Keratinocyte (primary cell): ENCODE measurements around the gene CISD3. TPM values are rescaled to one million over a fixed set of nuclear protein-coding genes. Genes with fewer than 3 reads are reported as not detected.

ENCODE experiments used
- DNase-seq: peaks from one replicate; pipeline ENCODE4 v3.0.0-alpha.2; 2011; ENCODE audit warnings: low read depth, missing footprints, low spot score
- FAIRE-seq: peaks from 2 replicates; lab custom pipeline; 2011; peaks lifted over from hg19 to GRCh38; lab: Jason Lieb, UNC
- H2AFZ ChIP-seq: 2 replicates; pipeline ENCODE4 v1.6.0; 2012; ENCODE audit warnings: low read length, control low read depth, inconsistent platforms; ENCODE audit not compliant: control insufficient read depth
- H3K27ac ChIP-seq: 2 replicates; pipeline ENCODE4 v1.5.1; 2011; ENCODE audit warnings: low read length; ENCODE audit not compliant: control insufficient read depth, insufficient read depth
- H3K27me3 ChIP-seq: 3 replicates; pipeline ENCODE4 v1.6.0; 2011; ENCODE audit warnings: low read length; ENCODE audit not compliant: control insufficient read depth, insufficient read depth; ENCODE audit errors: extremely low read depth
- H3K36me3 ChIP-seq, 2 experiments: 2 replicates in 1 of 2; 3 replicates in 1 of 2; pipeline ENCODE4 v1.5.1; 2011; ENCODE audit warnings: low read length in 2 of 2, mild to moderate bottlenecking in 1 of 2; ENCODE audit not compliant: control insufficient read depth in 2 of 2, insufficient read depth in 2 of 2; ENCODE audit errors: extremely low read depth in 1 of 2
- H3K4me1 ChIP-seq: 3 replicates; pipeline ENCODE4 v1.5.1; 2011; ENCODE audit warnings: low read length; ENCODE audit not compliant: control insufficient read depth, insufficient read depth; ENCODE audit errors: extremely low read depth
- H3K4me2 ChIP-seq: 3 replicates; pipeline ENCODE4 v1.6.0; 2011; ENCODE audit warnings: low read depth, low read length; ENCODE audit not compliant: control insufficient read depth, insufficient read depth; ENCODE audit errors: extremely low read depth
- H3K4me3 ChIP-seq, 3 experiments: fragments of 200-600 bp in 1 of 3; sonication (generic) in 1 of 3; 2 replicates in 2 of 3; 3 replicates in 1 of 3; pipeline ENCODE4 v1.5.1; 2011 to 2016; ENCODE audit warnings: low read length in 3 of 3, mild to moderate bottlenecking in 3 of 3, control low read depth in 2 of 3, inconsistent platforms in 1 of 3, low read depth in 1 of 3, mixed read lengths in 1 of 3, mixed run types in 1 of 3, moderate library complexity in 1 of 3; ENCODE audit not compliant: control insufficient read depth in 2 of 3, insufficient read depth in 2 of 3; ENCODE audit errors: extremely low read depth in 1 of 3
- H3K79me2 ChIP-seq: 2 replicates; pipeline ENCODE4 v1.6.0; 2012; ENCODE audit warnings: low read length; ENCODE audit not compliant: control insufficient read depth, insufficient read depth
- H3K9ac ChIP-seq: 3 replicates; pipeline ENCODE4 v1.6.0; 2011; ENCODE audit warnings: low read length; ENCODE audit not compliant: control insufficient read depth, insufficient read depth; ENCODE audit errors: extremely low read depth
- H3K9me1 ChIP-seq: 3 replicates; pipeline ENCODE4 v1.6.0; 2011; ENCODE audit warnings: low read length; ENCODE audit not compliant: control insufficient read depth, insufficient read depth; ENCODE audit errors: extremely low read depth
- H3K9me3 ChIP-seq: 2 replicates; pipeline ENCODE4 v1.5.1; 2012; ENCODE audit warnings: low read depth, low read length; ENCODE audit not compliant: control insufficient read depth
- H4K20me1 ChIP-seq: 3 replicates; pipeline ENCODE4 v1.6.0; 2011; ENCODE audit warnings: low read length; ENCODE audit not compliant: control insufficient read depth, insufficient read depth; ENCODE audit errors: extremely low read depth
- EZH2 ChIP-seq: IDR thresholded peaks from one replicate; pipeline ENCODE4 v1.6.1; 2012; ENCODE audit warnings: inconsistent platforms, mild to moderate bottlenecking, low read length, moderate library complexity
- dilution Hi-C: fragments of 300-500 bp; cut with MboI; formaldehyde crosslinking; loops from one replicate; pipeline ENCODE4 v1.7.0; 2020; ENCODE audit warnings: low sequenced_read_pairs; ENCODE audit not compliant: extremely low pct_ligation_motif_present
- polyA plus RNA-seq, 5 experiments: library from polyadenylated mRNA; depleted of rRNA in 3 of 5; stranded (reverse) in 3 of 5; stranded (forward) in 1 of 5; unstranded in 1 of 5; fragments of >200 nt; gene quantifications; 1 replicate in 1 of 5; 2 replicates in 3 of 5; 3 replicates in 1 of 5; pipeline versions ENCODE4 v1.2.1 to v1.2.3, GENCODE V29; 2011 to 2012; ENCODE audit warnings: missing spikeins in 2 of 5, low read depth in 1 of 5, low replicate concordance in 1 of 5
- TF ChIP-seq, protein P1 (sequence below), 3 experiments: IDR thresholded peaks in 1 of 3; conservative IDR thresholded peaks in 1 of 3; optimal IDR thresholded peaks in 1 of 3; 2 replicates in 2 of 3; 3 replicates in 1 of 3; pipeline versions ENCODE3 to v1.5.1; 2011; ENCODE audit warnings: low read length in 3 of 3, mild to moderate bottlenecking in 3 of 3, moderate library complexity in 2 of 3, control low read depth in 1 of 3, inconsistent platforms in 1 of 3; ENCODE audit not compliant: insufficient read depth in 2 of 3; ENCODE audit errors: extremely low read depth in 1 of 3

Gene CISD3
- polyA plus RNA-seq, 1 donor (not counting 4 experiments of a cell fraction or from before 2014, with no cell fraction given), result 17.1 TPM

DNA sequence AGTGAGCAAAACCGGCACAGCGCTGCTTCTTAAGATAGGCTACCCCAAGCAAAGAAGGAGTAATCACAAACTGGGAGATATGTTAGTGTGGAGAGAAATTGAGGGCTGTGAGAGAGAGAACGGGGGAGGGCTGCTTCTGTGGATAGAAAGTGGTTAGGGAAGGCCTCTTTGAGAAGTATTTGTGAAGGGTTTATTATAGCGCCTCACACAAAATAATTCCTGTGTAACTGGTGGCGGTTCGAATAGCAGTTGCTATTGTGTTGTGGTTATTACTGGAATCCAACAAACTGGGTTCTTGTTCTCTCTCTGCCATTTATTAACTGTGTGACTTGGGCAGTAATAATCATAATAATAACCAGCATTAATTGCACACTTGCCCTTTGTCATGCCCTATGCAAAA is 9.2 kb upstream of the CISD3 start:
- H3K36me3 ChIP-seq, result peaks cover 4 to 21% of the 10 kb centered on the region in 2 experiments
- no peaks in the 10 kb centered on the region for H3K9me3 ChIP-seq
- H2AFZ ChIP-seq, result no peak overlapping the region
- H3K79me2 ChIP-seq, result no peaks in the 10 kb centered on the region
- H3K27me3 ChIP-seq, result no peaks in the 10 kb centered on the region
- DNase-seq (no peak), FAIRE-seq (no peak)
- H3K9ac ChIP-seq, result no peak overlapping the region
- no peak overlapping the region for H3K27ac ChIP-seq
- no peaks in the 10 kb centered on the region for H3K9me1 ChIP-seq
- no peak overlapping the region for H3K4me2 ChIP-seq
- H3K4me1 ChIP-seq, result peaks cover 4% of the 10 kb centered on the region
- dilution Hi-C loops, result no loop called here
- TF ChIP-seq, protein P1, sequence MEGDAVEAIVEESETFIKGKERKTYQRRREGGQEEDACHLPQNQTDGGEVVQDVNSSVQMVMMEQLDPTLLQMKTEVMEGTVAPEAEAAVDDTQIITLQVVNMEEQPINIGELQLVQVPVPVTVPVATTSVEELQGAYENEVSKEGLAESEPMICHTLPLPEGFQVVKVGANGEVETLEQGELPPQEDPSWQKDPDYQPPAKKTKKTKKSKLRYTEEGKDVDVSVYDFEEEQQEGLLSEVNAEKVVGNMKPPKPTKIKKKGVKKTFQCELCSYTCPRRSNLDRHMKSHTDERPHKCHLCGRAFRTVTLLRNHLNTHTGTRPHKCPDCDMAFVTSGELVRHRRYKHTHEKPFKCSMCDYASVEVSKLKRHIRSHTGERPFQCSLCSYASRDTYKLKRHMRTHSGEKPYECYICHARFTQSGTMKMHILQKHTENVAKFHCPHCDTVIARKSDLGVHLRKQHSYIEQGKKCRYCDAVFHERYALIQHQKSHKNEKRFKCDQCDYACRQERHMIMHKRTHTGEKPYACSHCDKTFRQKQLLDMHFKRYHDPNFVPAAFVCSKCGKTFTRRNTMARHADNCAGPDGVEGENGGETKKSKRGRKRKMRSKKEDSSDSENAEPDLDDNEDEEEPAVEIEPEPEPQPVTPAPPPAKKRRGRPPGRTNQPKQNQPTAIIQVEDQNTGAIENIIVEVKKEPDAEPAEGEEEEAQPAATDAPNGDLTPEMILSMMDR (optimal IDR thresholded peaks at IDR 0.05 in 1 of 3, IDR thresholded peaks at IDR 0.05 in 1 of 3, conservative IDR thresholded peaks at IDR 0.05 in 1 of 3; ENCODE audit: extremely low read depth in 1 of 3, insufficient read depth in 2 of 3, low read length in 3 of 3), result no peak
- TF ChIP-seq EZH2, result no peak
- no peak overlapping the region for H3K4me3 ChIP-seq
- no peaks in the 10 kb centered on the region for H4K20me1 ChIP-seq

DNA sequence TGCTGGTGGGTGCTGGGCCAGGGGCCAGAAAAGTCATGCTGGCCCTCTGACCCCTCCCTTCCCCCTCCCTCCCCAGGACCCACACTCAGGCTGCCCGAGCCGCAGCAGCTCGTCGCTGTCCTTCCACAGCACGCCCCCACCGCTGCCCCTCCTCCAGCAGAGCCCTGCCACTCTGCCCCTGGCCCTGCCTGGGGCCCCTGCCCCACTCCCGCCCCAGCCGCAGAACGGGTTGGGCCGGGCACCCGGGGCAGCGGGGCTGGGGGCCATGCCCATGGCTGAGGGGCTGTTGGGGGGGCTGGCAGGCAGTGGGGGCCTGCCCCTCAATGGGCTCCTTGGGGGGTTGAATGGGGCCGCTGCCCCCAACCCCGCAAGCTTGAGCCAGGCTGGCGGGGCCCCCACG is 8.3 kb upstream of the CISD3 start:
- Histone ChIP-seq H3K9ac (no peak overlapping the region), H3K36me3 (peaks cover 4 to 15% of the 10 kb centered on the region in 2 experiments), H2AFZ (no peak overlapping the region), H3K9me1 (no peaks in the 10 kb centered on the region), H3K4me3 (no peak overlapping the region), H3K79me2 (no peaks in the 10 kb centered on the region), H3K27me3 (no peaks in the 10 kb centered on the region), H3K27ac (no peak overlapping the region), H3K9me3 (no peaks in the 10 kb centered on the region), H4K20me1 (no peaks in the 10 kb centered on the region), H3K4me2 (no peak overlapping the region), H3K4me1 (peaks cover 4% of the 10 kb centered on the region)
- dilution Hi-C loops, result no loop called here
- DNase-seq (no peak), FAIRE-seq (no peak)
- no peak for TF ChIP-seq EZH2

DNA sequence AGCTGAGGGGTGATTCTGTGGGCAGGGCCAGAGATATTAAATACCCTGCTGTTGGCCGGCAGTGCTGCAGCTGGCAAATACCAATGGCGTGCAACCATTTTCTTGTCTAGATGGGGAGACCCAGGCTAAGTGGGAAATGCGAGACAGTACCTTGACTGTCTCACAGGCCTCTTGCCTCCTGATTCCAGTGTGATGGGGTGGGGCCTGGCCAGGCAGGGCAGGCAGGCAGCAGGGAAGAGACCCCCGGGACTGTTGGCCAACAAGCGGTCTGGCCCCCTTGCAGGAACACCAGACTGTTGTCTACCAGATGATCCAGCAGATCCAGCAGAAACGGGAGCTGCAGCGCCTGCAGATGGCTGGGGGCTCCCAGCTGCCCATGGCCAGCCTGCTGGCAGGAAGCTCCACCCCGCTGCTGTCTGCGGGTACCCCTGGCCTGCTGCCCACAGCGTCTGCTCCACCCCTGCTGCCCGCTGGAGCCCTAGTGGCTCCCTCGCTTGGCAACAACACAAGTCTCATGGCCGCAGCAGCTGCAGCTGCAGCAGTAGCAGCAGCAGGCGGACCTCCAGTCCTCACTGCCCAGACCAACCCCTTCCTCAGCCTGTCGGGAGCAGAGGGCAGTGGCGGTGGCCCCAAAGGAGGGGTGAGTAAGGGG is 5.7 kb upstream of the CISD3 start:
- FAIRE-seq, result no peak
- Histone ChIP-seq H3K4me2 (no peak overlapping the region), H3K27me3 (no peaks in the 10 kb centered on the region), H3K27ac (no peak overlapping the region), H3K36me3 (peaks cover under 1 to 8% of the 10 kb centered on the region in 2 experiments), H3K9ac (no peak overlapping the region), H3K9me3 (no peaks in the 10 kb centered on the region), H2AFZ (no peak overlapping the region), H3K4me3 (no peak overlapping the region), H4K20me1 (no peaks in the 10 kb centered on the region), H3K9me1 (no peaks in the 10 kb centered on the region), H3K4me1 (no peaks in the 10 kb centered on the region), H3K79me2 (no peaks in the 10 kb centered on the region)
- TF ChIP-seq EZH2, result no peak
- TF ChIP-seq, protein P1 (optimal IDR thresholded peaks at IDR 0.05 in 1 of 3, IDR thresholded peaks at IDR 0.05 in 1 of 3, conservative IDR thresholded peaks at IDR 0.05 in 1 of 3; ENCODE audit: extremely low read depth in 1 of 3, insufficient read depth in 2 of 3, low read length in 3 of 3), result no peak
- dilution Hi-C loops, result no loop called here
- no peak for DNase-seq
